ENCODE results near the gene CNN3. TPM values are rescaled to one million over a fixed set of nuclear protein-coding genes. Genes with fewer than 3 reads are reported as not detected.

The CNN3 gene
- total RNA-seq, 3 donors from 2014 or later (not counting 1 experiment from before 2014, with no cell fraction given), result 0.55 to 1.7 (median 0.96) TPM

DNA sequence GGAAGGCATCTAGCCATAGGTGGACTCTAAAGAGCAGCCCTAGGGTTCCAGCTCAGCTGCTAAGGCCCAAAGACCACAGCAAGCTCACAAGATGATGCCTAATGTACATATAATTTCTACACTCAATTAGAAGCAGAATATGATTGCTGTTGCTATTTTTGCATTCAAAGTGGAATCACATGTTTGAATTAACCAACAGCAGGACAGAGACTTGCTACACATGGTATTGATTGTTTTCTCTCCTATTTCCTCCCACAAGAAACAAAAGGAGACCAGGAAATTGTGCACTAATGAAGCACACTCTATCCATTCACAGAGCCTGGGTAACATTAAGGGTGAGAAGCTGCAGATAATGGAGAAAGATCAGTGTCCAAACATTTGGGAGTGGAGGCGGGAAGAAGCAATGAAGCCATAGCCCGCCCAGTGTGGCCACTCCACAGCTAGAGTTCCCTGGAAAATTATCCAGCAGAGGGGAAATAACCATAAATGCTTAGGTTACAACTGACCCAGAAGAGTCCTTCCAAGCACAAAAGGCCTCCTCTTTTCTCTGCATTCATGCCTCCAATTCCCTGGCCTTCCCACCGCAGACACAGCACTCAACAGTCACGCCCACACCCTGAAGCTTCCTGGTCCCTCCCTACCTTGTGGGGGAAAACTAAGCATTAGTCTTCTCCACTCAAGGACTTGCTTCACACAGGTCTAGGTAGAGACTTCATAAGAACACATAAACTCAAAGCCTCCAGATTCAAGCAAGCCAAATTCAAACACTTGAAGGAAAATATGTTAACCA lies 7.5 kb downstream of the CNN3 start:
- Histone ChIP-seq H3K27me3 (ENCODE audit: control insufficient read depth, insufficient read depth, low read length) (peaks cover 5% of the 10 kb centered on the region), H3K27ac (ENCODE audit: low read length) (no peak overlapping the region), H3K36me3 (ENCODE audit: control insufficient read depth, insufficient read depth, low read length) (no peaks in the 10 kb centered on the region), H3K9me3 (ENCODE audit: control insufficient read depth, insufficient read depth, low read length) (no peaks in the 10 kb centered on the region), H3K4me3 (ENCODE audit: low read length) (no peak overlapping the region), H3K4me1 (ENCODE audit: control insufficient read depth, insufficient read depth, low read length) (no peaks in the 10 kb centered on the region)
- intact Hi-C loops (cut with micrococcal nuclease), result no loop called here
- DNase-seq (no peak), ATAC-seq (no peak)
- peaks cover 5 to 6% of the 10 kb centered on the region in 2 donors for H3K4me1 Mint-ChIP-seq
- H3K36me3 Mint-ChIP-seq, result no peaks in the 10 kb centered on the region
- H3K4me3 Mint-ChIP-seq, result no peak overlapping the region
- H3K27ac Mint-ChIP-seq, result no peak overlapping the region
- H3K9me3 Mint-ChIP-seq, result no peaks in the 10 kb centered on the region
- 94% methylated on average over 4 of the region's 4 CpGs for WGBS (ENCODE audit: insufficient coverage)
- peaks cover 35 to 70% of the 10 kb centered on the region in 2 donors for H3K27me3 Mint-ChIP-seq (ENCODE audit: low read depth in 2 of 2)
- no peak for TF ChIP-seq CTCF (IDR thresholded peaks at IDR 0.05)

DNA sequence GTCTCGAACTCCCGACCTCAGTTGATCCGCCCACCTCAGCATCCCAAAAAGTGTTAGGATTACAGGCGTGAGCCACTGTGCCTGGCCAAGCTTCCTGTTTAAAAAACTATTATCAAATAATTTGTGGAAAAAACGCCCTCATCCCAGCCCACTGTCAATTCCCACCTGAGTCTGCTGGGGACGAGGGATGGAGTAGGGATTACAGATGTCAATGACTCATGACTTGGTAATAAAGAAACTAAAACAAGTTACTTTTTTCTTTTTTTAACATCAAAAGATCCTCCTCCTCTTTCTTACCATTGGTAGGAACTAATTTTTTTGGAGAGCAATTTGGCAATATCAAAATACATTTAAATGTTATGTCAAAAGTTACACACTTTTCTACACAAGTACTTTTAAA lies 9.7 kb downstream of the CNN3 start:
- no peaks in the 10 kb centered on the region for H3K36me3 Mint-ChIP-seq
- Histone ChIP-seq H3K9me3 (ENCODE audit: control insufficient read depth, insufficient read depth, low read length) (no peaks in the 10 kb centered on the region), H3K4me3 (ENCODE audit: low read length) (no peak overlapping the region), H3K4me1 (ENCODE audit: control insufficient read depth, insufficient read depth, low read length) (no peaks in the 10 kb centered on the region), H3K27me3 (ENCODE audit: control insufficient read depth, insufficient read depth, low read length) (no peaks in the 10 kb centered on the region), H3K27ac (ENCODE audit: low read length) (no peak overlapping the region), H3K36me3 (ENCODE audit: control insufficient read depth, insufficient read depth, low read length) (no peaks in the 10 kb centered on the region)
- no peak overlapping the region for H3K27ac Mint-ChIP-seq
- intact Hi-C loops (cut with micrococcal nuclease), result no loop called here
- peaks cover 31 to 61% of the 10 kb centered on the region in 2 donors for H3K27me3 Mint-ChIP-seq (ENCODE audit: low read depth in 2 of 2)
- H3K9me3 Mint-ChIP-seq, result no peaks in the 10 kb centered on the region
- DNase-seq (no peak), ATAC-seq (no peak)
- WGBS (ENCODE audit: insufficient coverage), result 89% methylated on average over 4 of the region's 6 CpGs
- no peak for TF ChIP-seq CTCF (IDR thresholded peaks at IDR 0.05)
- no peaks in the 10 kb centered on the region for H3K4me1 Mint-ChIP-seq
- no peak overlapping the region for H3K4me3 Mint-ChIP-seq

GRCh38 chr1:94912263-94913184 lies 14.4 kb downstream of the CNN3 start:
- H3K4me1 Mint-ChIP-seq, result no peaks in the 10 kb centered on the region
- 87% methylated on average over 7 of the region's 9 CpGs for WGBS (ENCODE audit: insufficient coverage)
- no peak overlapping the region for H3K27ac Mint-ChIP-seq
- H3K4me3 Mint-ChIP-seq, result no peak overlapping the region
- intact Hi-C loops (cut with micrococcal nuclease), result no loop called here
- no peak overlapping the region for H3K27ac ChIP-seq (ENCODE audit: low read length)
- H3K9me3 Mint-ChIP-seq, result no peaks in the 10 kb centered on the region
- no peaks in the 10 kb centered on the region for H3K36me3 ChIP-seq (ENCODE audit: control insufficient read depth, insufficient read depth, low read length)
- H3K27me3 Mint-ChIP-seq (ENCODE audit: low read depth in 2 of 2), result peaks cover 30 to 57% of the 10 kb centered on the region in 2 donors
- ATAC-seq, result no peak
- no peak for DNase-seq
- H3K4me3 ChIP-seq (ENCODE audit: low read length), result no peak overlapping the region
- H3K36me3 Mint-ChIP-seq, result no peaks in the 10 kb centered on the region
- H3K27me3 ChIP-seq (ENCODE audit: control insufficient read depth, insufficient read depth, low read length), result no peaks in the 10 kb centered on the region
- H3K9me3 ChIP-seq (ENCODE audit: control insufficient read depth, insufficient read depth, low read length), result no peaks in the 10 kb centered on the region
- TF ChIP-seq CTCF (IDR thresholded peaks at IDR 0.05), result no peak
- no peaks in the 10 kb centered on the region for H3K4me1 ChIP-seq (ENCODE audit: control insufficient read depth, insufficient read depth, low read length)

Data from natural killer cell (primary cell).